Hindlimb muscle (tissue), 1 donor: Measurements from ENCODE around the gene MCTP1. TPM values are rescaled to one million over a fixed set of nuclear protein-coding genes. Genes with fewer than 3 reads are reported as not detected.

Experiments used
- DNase-seq: peaks from one replicate; pipeline ENCODE4 v3.0.0-alpha.2; 2013
- polyA plus RNA-seq: library from polyadenylated mRNA; unstranded; fragments of 120-200 nt; gene quantifications from one replicate; pipeline ENCODE4 v1.2.1, GENCODE V29; 2013; ENCODE audit not compliant: insufficient read length

MCTP1 gene
- polyA plus RNA-seq, 1 donor = 7.6 TPM

- no peak for DNase-seq
Measured at GRCh38 chr5:94750681-94751080, 534.2 kb downstream of the MCTP1 start.

GRCh38 chr5:94749042-94749441, 535.9 kb downstream of the MCTP1 start:
- no peak for DNase-seq

- DNase-seq = no peak
Measured at GRCh38 chr5:94748212-94748611, 536.7 kb downstream of the MCTP1 start.

- DNase-seq = no peak
Measured at GRCh38 chr5:94747371-94747770, 537.5 kb downstream of the MCTP1 start.

GRCh38 chr5:94746731-94747124, 538.2 kb downstream of the MCTP1 start:
- DNase-seq = no peak

- no peak for DNase-seq
Measured at GRCh38 chr5:94745786-94746730, 538.8 kb downstream of the MCTP1 start.

GRCh38 chr5:94744906-94745305, 540.0 kb downstream of the MCTP1 start:
- DNase-seq = no peak

- no peak for DNase-seq
Measured at GRCh38 chr5:94742852-94743251, 542.0 kb downstream of the MCTP1 start.

GRCh38 chr5:94740286-94740685, 544.6 kb downstream of the MCTP1 start:
- DNase-seq = no peak

- DNase-seq = no peak
Measured at GRCh38 chr5:94736498-94736897, 548.4 kb downstream of the MCTP1 start.

GRCh38 chr5:94731471-94731870, 553.4 kb downstream of the MCTP1 start:
- DNase-seq = no peak

GRCh38 chr5:94725142-94725541, 559.8 kb downstream of the MCTP1 start:
- no peak for DNase-seq

GRCh38 chr5:94715768-94716167, 569.1 kb downstream of the MCTP1 start:
- DNase-seq = no peak

- DNase-seq = no peak
Measured at GRCh38 chr5:94711785-94712184, 573.1 kb downstream of the MCTP1 start.

GRCh38 chr5:94709277-94709676, 575.6 kb downstream of the MCTP1 start:
- DNase-seq = no peak

GRCh38 chr5:94707359-94707758, 577.5 kb downstream of the MCTP1 start:
- no peak for DNase-seq

- DNase-seq = no peak
Measured at GRCh38 chr5:94705427-94705826, 579.5 kb downstream of the MCTP1 start.

GRCh38 chr5:94702729-94703128, 582.2 kb downstream of the MCTP1 start:
- DNase-seq = no peak

- no peak for DNase-seq
Measured at GRCh38 chr5:94700592-94700991, 584.3 kb downstream of the MCTP1 start.

- no peak for DNase-seq
Measured at GRCh38 chr5:94699562-94699961, 585.3 kb downstream of the MCTP1 start.

GRCh38 chr5:94698197-94698596, 586.7 kb downstream of the MCTP1 start:
- DNase-seq = no peak

GRCh38 chr5:94694671-94695070, 590.2 kb downstream of the MCTP1 start:
- no peak for DNase-seq

GRCh38 chr5:94693845-94694370, 591.0 kb downstream of the MCTP1 start:
- no peak for DNase-seq
